HepG2 (cell line): ENCODE results near the gene STK25.

ENCODE experiments used
- CEBPB ChIP-seq: IDR thresholded peaks from 2 replicates; pipeline ENCODE4 v1.6.1; 2011; ENCODE audit warnings: low read depth, low read length, improper control_type of control experiment, borderline replicate concordance
- PREB ChIP-seq: sonication (generic); formaldehyde crosslinking; IDR thresholded peaks from 2 replicates; pipeline ENCODE4 v1.4.0; 2020; ENCODE audit warnings: missing genetic modification reagents
- RAD21 ChIP-seq: fragments of 450-650 bp; formaldehyde crosslinking; IDR thresholded peaks from 2 replicates; pipeline ENCODE4 v1.5.0; 2020; ENCODE audit warnings: mild to moderate bottlenecking
- SKI ChIP-seq: fragments of 450-650 bp; IDR thresholded peaks from one replicate; pipeline ENCODE4 v1.6.1; 2018; ENCODE audit warnings: mild to moderate bottlenecking; ENCODE audit not compliant: partially characterized antibody
- SMC3 ChIP-seq: IDR thresholded peaks from 2 replicates; pipeline ENCODE4 v1.6.1; 2011; ENCODE audit warnings: low read length, improper control_type of control experiment
- ZNF138 ChIP-seq: sonication (generic); formaldehyde crosslinking; IDR thresholded peaks from 2 replicates; pipeline ENCODE4 v1.5.0; 2020; ENCODE audit warnings: mild to moderate bottlenecking, low read depth, missing genetic modification reagents

- TF ChIP-seq SMC3 (no peak), CEBPB (no peak), RAD21 (CRISPR knock-in tag) (no peak), ZNF138 (CRISPR knock-in tag) (no peak), SKI (no peak), PREB (CRISPR knock-in tag) (no peak)
These were observed 45.6 kb upstream of the STK25 start for GRCh38 chr2:241553981-241554380.
